ENCODE data around the gene TEX12. TPM values are rescaled to one million over a fixed set of nuclear protein-coding genes. Genes with fewer than 3 reads are reported as not detected.

TEX12 gene
- total RNA-seq, 2 donors from 2014 or later = 4.0 TPM; not detected in 1

DNA sequence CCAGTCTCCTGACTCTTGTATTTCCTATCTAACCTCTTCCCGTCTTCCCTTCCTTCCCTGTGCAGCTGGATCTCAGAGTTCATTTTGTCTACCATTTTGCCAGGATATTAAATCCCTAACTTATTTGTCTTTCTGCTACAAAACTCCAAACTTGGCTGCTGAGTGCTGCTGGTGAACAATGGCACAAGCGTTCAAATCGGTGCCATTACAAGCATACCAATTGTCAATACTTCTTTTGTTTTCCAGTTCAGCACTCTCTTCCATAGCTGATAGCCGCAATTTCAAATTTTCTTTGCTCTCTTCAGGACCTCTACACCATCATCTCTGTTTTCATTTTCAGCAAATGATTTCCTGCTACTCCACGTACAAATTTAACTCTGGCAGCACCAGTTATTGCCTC is 16.7 kb upstream of the TEX12 start:
- H3K4me3 ChIP-seq = no peak overlapping the region
- WGBS = 46% methylated on average over 5 of the region's 5 CpGs
- no peaks in the 10 kb centered on the region for H3K4me1 ChIP-seq (replicated peaks)
- TF ChIP-seq POLR2A (IDR thresholded peaks at IDR 0.05) (no peak), POLR2AphosphoS5 (IDR thresholded peaks at IDR 0.05) (no peak)
- TF ChIP-seq, protein P1, sequence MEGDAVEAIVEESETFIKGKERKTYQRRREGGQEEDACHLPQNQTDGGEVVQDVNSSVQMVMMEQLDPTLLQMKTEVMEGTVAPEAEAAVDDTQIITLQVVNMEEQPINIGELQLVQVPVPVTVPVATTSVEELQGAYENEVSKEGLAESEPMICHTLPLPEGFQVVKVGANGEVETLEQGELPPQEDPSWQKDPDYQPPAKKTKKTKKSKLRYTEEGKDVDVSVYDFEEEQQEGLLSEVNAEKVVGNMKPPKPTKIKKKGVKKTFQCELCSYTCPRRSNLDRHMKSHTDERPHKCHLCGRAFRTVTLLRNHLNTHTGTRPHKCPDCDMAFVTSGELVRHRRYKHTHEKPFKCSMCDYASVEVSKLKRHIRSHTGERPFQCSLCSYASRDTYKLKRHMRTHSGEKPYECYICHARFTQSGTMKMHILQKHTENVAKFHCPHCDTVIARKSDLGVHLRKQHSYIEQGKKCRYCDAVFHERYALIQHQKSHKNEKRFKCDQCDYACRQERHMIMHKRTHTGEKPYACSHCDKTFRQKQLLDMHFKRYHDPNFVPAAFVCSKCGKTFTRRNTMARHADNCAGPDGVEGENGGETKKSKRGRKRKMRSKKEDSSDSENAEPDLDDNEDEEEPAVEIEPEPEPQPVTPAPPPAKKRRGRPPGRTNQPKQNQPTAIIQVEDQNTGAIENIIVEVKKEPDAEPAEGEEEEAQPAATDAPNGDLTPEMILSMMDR (IDR thresholded peaks at IDR 0.05) = no peak
- H3K27ac ChIP-seq = no peak overlapping the region
- H3K9me3 ChIP-seq = no peaks in the 10 kb centered on the region
- no peaks in the 10 kb centered on the region for H3K27me3 ChIP-seq (replicated peaks; ENCODE audit: insufficient read depth)
- no peak for DNase-seq (ENCODE audit: low spot score)
- H3K36me3 ChIP-seq = no peaks in the 10 kb centered on the region
- intact Hi-C loops (cut with DNase I) = no loop called here

DNA sequence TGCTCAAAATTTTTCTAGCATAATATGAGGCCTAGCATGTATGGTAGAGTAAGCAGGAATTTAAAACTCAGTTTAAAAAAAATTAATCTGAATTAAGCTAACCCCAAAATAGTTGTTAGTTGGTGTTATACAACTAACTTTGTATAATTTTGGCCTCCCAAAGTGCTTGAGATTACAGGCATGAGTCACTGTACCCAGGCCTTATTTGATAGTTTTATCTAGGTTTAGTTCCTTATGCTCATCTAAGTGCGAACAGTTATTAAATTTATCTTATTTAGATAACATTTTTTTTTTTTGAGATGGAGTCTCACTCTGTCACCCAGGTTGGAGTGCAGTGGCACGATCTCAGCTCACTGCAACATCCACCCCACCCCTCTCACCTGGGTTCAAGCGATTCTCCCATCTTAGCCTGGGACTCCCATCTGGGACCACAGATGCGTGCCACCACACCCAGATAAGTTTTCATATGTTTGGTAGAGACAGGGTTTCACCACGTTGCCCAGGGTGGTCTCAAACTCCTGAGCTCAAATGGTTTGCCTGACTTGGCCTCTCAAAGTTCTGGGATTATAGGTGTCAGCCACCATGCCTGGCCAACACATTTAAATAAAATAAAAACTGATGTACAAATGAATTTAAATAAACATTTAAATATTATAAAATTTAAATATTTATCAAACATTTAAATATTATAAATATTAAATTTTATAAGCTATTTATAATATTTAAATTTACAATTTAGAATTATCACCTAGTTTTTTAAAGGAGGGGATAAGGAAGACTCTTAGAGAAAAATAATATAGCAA is 10.8 kb upstream of the TEX12 start:
- TF ChIP-seq, protein P1 (IDR thresholded peaks at IDR 0.05) = no peak
- TF ChIP-seq POLR2A (IDR thresholded peaks at IDR 0.05) = no peak
- no peak for TF ChIP-seq POLR2AphosphoS5 (IDR thresholded peaks at IDR 0.05)
- no peak overlapping the region for H3K4me3 ChIP-seq
- H3K4me1 ChIP-seq (replicated peaks) = no peaks in the 10 kb centered on the region
- no peaks in the 10 kb centered on the region for H3K9me3 ChIP-seq
- no peak overlapping the region for H3K27ac ChIP-seq
- no peaks in the 10 kb centered on the region for H3K36me3 ChIP-seq
- intact Hi-C loops (cut with DNase I) = no loop called here
- 85% methylated on average over 5 of the region's 5 CpGs for WGBS
- H3K27me3 ChIP-seq (replicated peaks; ENCODE audit: insufficient read depth) = no peaks in the 10 kb centered on the region
- DNase-seq (ENCODE audit: low spot score) = no peak

DNA sequence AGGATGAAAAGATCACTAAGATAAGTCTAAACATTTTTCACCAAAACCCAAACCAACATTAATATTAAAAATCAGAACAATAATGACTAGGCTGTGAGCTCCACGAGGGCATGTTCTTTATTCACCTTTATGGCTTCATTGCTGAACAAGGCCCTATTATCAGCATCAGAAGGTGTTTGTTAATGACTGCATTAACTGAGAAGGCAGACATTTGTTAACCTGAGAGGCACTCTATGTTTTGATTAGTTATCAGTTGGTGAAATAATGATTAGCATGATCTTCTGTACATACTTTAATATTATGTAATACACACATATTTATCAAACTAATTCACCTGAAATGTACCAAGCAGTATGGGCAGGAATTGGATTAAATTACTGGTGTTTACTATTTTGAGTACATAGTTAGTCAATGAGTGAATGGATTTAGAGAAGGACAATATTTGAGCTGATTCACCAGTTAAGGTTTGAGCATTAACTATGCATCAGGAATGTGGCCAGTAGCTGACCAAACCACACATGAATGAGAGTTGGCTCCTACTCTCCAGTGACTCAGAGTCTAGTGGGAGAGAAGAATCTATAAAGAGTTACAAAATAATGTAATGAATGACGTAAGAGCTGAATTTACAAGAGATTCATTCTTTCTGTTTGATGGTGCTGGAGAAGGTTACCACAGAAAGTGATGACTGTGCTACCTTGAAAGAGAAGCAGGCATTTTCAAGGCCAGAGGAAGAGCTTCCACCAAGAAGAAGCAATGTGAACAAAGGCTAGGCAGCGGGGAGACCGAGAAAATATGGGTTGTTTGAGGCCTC is 10.0 kb upstream of the TEX12 start:
- peak; percentile 32 for TF ChIP-seq POLR2AphosphoS5 (IDR thresholded peaks at IDR 0.05)
- no peak for TF ChIP-seq POLR2A (IDR thresholded peaks at IDR 0.05)
- TF ChIP-seq, protein P1 (IDR thresholded peaks at IDR 0.05) = no peak
- Histone ChIP-seq H3K27me3 (replicated peaks; ENCODE audit: insufficient read depth) (no peaks in the 10 kb centered on the region), H3K36me3 (no peaks in the 10 kb centered on the region), H3K27ac (no peak overlapping the region), H3K4me3 (no peak overlapping the region), H3K4me1 (replicated peaks) (no peaks in the 10 kb centered on the region), H3K9me3 (no peaks in the 10 kb centered on the region)
- intact Hi-C loops (cut with DNase I) = no loop called here
- 70% methylated on average over 4 of the region's 4 CpGs for WGBS
- no peak for DNase-seq (ENCODE audit: low spot score)

DNA sequence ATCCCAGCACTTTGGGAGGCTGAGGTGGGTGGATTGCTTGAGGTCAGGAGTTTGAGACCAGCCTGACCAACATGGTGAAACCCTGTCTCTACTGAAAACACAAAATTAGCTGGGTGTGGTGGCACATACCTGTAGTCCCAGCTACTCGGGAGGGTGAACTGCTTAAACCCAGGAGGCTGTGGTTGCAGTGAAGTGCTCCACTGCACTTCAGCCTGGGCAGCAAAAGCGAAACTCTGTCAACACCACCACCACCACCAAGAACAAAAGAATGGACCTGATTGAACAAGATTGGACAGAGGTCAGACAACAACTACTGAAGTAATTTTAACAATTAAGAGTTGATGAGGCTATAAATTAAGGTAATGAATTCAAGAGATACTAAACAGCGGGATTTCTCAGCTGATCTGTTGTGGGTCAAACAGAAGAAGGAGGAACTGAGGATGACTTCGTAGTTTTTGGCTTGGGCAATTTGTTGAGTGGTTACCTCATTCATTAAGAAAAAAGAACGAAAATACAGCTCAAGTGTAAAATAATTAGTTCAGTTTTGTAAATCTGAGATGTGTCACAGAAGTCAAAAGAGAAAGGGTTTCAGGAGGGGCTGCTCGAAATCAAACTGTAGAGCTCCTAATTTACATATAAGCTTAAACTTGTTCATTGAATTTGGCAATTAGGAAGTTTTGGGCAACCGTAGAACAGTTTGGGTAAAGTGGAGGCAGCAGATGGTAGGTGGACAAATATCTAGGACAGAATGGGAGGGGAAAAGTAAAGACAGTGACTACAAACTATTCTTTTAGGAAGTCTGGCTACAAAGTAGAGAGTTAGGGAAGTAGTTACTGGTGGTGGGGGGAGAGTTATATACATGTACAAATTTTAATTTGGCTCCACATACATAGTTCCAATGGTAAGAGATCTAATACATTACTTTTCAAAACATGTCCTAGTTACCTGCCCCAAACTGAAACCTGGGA is 7.8 kb upstream of the TEX12 start:
- H3K27ac ChIP-seq = no peak overlapping the region
- H3K9me3 ChIP-seq = no peaks in the 10 kb centered on the region
- TF ChIP-seq, protein P1 (IDR thresholded peaks at IDR 0.05) = no peak
- TF ChIP-seq POLR2A (IDR thresholded peaks at IDR 0.05) (no peak), POLR2AphosphoS5 (IDR thresholded peaks at IDR 0.05) (no peak)
- intact Hi-C loops (cut with DNase I) = no loop called here
- H3K36me3 ChIP-seq = no peaks in the 10 kb centered on the region
- no peak for DNase-seq (ENCODE audit: low spot score)
- H3K4me3 ChIP-seq = no peak overlapping the region
- no peaks in the 10 kb centered on the region for H3K27me3 ChIP-seq (replicated peaks; ENCODE audit: insufficient read depth)
- H3K4me1 ChIP-seq (replicated peaks) = no peaks in the 10 kb centered on the region
- whole genome bisulfite sequencing = 82% methylated on average over 7 of the region's 7 CpGs

All from prostate gland (tissue), 2 donors.